ENCODE data around the gene RER1.
A peak's percentile ranks its signal among the peaks of the same experiment; 100 is the strongest.

RER1 gene

GRCh38 chr1:2409745-2410144 lies 18.1 kb downstream of the RER1 start:
- no peak for DNase-seq

DNA sequence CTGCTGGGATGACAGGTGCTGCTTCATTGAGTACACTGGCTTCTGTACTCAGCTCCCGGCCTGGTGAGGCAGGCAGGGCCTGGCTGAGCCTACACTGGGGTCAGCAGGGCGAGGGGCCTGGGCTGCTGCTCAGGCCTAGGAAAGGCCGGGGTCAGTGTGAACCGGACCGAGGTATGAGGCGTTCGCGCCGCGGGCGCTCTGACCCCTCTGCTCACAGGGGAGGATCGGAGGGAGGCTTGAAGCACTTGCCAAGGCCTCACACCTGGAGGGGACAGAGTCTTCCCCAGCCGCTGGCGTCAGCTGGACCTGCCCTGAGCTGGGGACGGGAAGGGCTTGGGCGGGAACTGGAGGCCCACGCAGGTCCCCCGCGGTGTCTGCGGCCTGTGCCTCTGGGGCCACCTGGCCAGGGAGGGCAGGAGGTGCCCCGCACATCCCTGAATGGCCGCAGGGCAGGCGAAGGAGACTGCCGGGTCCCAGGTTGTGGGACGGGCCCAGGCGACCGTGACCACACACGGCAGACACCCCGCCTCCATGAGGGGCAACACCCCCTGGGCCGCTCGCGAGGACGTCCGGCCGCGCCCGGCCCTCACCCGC lies 20.3 kb downstream of the RER1 start:
- DNase-seq, result no peak

- DNase-seq, result peak; percentile 98
Measured at GRCh38 chr1:2412395-2412772, 20.7 kb downstream of the RER1 start, which contains the start of gene PEX10. Gene PEX10 (minus strand): TSS chr1:2412564. CDS start chr1:2412502, 62 bp downstream.

DNA sequence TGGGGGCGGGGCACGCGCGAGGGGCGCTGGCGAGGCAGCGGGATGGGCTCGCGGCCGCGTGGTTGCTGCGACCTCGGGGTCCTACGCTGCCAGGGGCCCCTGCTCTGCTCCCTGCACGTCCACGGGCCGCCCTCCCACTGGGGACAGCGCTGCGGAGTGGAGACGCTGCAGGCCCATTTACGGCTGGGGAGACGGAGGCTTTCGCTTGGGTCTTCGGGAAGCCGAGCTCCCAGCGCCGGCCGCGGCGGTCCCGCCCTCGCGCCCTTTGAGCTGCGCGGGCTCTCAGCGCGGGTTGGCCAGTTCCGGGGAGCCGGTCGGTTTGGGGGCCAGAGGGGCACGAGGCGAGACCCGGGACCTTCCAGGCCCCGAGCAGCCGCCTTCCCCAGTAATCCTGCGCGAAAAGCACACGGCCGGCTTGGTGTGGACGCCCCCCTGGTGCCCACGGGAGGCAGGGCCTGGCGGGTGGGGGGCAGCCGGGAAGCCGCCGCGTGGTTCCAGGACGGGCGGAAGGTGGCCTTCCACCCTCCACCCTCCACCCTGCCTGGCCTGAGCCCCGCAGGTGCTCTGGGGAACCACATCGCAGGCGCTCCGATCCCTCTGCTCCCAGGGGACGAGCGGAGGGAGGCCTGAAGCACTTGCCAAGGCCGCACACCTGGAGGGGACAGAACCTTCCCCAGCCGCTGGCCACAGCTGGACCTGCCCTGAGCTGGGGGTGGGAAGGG lies 21.3 kb downstream of the RER1 start:
- no peak for DNase-seq

DNA sequence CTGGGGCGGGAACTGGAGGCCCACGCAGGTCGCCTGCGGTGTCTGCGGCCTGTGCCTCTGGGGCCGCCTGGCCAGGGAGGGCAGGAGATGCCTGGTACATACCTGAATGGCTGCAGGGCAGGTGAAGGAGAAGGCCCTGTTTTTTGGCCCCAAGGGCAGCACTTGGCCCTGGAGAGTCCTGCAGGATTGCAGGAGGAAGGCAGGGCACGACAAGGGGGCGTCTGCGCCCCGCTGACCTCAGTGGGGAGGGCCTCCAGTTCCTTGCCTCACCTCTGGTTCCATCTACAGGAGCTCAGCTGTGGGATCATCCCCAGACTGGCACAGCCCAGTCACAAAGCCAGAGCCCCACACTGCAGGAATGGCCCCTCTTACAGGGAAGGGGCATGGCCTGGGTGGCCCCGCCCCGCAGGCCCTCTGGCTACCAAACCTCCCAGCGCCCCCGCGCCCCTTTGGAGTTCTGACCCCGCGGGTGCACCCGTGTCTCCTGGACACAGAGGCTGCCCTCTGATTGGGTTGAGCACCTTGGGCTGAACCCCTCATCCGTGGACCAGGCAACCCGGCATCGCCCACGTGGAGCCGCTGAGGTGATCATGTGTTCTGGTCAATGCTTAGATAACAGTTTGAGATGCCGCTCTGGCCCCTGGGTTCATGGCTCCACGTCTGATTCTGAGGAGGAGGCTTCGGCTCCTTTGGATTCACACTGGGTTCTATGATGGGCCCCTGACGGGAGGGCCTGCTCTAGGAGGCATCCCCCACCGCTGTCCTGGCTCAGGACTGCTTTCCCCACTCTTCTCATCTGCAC lies 22.1 kb downstream of the RER1 start:
- DNase-seq, result no peak

DNA sequence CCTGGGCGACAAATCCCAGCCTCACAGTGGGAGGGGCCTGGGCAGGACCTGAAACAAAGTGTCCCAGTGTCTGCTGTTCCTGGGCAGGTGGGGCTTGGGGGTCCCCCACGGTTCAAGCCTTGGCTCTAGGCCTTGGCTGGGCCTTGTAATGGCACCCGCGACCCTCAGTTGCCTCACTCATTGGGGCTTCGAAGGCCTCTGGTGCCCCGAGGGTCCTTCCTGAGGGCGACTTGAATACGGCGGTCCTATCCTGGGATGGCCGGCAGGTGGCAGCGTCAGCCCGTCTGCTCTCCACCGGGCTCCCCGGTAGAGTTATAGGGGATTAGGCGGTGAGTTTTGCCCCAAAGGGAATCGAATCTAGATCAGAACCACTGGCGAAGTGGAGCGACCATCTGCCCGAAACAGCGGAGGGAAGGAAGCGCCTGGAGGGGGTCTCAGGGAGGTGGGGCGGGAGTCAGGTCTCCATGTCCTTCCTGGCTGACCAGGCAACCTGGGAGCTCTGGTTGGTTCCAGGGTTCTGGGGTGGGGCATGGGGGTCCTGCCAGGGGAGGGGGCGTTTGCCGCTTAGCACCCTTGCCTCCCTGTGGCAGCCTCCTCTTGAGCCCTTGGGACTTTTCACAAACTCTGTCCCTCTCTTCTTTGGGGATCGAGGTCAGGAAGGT lies 22.8 kb downstream of the RER1 start:
- DNase-seq, result peak; percentile 75

- no peak for DNase-seq
Measured at GRCh38 chr1:2415337-2415736, 23.7 kb downstream of the RER1 start.

- DNase-seq, result peak; percentile 25
Measured at GRCh38 chr1:2415801-2416208, 24.2 kb downstream of the RER1 start.

GRCh38 chr1:2416403-2416802 lies 24.8 kb downstream of the RER1 start:
- DNase-seq, result no peak

DNA sequence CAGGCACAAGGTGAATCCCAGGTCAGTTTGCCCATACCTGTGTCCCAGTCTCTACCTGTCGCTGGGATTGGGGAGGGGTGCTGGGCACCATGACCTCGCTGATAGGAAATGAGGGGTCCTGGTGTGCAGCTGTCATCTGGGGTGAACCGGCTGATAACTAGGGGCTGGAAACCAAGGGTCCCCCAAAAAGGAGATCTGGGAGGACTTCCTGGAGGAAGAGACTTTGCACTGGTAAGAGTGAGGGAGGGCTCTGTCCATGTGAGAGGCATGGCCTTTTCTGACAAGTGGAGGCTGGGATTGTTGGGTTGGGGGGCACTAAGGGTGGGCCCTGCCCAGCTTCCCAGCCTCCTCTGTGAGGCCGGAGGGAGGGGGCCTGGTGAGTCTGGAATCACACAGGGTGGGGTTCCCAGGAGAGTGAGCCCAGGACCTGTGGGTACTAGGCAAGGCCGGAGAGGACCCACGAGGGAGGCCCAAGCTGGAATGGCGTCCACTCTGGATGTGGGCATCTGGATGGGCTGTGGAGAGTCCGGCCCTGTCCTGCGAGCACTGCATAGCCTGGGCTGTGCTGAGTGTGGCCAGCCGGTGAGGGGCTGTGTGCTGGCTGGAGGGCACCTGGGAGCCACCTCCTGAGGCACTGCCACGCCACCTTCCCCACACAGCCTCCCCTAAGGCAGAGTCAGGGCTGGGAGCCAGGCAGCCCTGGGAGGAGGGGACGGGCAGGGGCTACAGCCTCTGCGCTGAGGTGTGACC lies 25.6 kb downstream of the RER1 start:
- no peak for DNase-seq

DNA sequence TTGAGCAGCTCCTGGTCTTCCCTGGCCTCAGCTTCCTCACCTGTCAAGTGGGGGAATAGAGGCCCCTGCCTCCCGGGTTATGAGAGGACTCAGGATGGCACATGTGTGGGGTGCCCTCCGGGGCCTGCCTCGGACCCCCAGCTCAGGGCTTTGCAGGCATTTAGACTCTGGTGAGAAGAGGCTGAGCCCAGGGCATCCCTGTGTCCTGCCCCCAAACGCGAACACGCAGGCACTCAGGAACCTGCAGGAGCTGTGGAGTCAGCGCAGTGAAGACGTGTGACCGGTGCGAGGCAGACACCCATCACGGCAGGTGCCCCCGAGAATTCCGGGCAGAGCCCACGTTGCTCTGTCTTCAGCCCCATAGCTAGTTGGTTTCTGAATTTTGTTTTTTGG lies 26.2 kb downstream of the RER1 start:
- DNase-seq, result no peak

GRCh38 chr1:2418791-2419320 lies 27.2 kb downstream of the RER1 start:
- DNase-seq, result no peak

GRCh38 chr1:2419416-2419815 lies 27.8 kb downstream of the RER1 start:
- no peak for DNase-seq

GRCh38 chr1:2422523-2422922 lies 30.9 kb downstream of the RER1 start:
- no peak for DNase-seq

DNA sequence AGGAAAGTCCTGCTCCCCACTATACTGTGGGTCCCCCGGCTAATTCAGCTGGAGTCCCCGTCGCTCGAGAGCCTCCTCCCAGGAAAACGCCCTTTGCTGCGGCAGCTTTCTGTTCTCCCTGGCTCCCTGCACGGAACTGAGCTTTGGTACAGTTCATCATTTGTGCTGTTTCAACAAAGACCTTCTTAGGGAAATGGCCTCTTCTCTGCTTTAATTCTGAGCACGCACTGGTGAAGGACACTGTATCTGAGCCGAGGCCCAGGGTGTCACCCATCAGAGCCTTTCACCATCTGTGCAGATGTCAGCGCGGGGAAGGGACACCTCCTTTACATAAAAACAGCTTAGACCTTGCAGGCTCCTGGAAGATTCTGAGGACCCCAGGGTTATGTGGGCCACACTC lies 34.3 kb downstream of the RER1 start:
- no peak for DNase-seq

DNA sequence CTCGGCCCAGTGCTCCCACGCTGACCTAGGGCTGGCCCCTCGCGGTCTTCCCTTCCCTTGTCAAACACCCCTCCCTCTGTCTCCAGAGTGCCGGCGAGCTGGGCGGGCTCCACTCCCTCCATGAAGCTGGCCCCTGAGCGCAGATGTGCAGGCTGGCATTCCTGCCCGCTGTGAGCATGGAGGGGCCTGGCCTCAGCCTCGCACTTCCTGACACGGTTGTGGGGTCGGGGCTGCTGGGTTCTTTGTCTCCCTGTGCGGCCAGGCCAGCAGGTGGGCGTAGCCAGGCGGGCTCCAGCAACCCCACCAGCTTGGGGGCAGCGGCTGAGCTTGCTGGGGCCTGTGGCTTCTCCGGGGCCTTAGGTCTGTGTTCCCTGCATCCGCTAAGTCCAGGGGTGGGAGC lies 34.9 kb downstream of the RER1 start:
- no peak for DNase-seq

DNA sequence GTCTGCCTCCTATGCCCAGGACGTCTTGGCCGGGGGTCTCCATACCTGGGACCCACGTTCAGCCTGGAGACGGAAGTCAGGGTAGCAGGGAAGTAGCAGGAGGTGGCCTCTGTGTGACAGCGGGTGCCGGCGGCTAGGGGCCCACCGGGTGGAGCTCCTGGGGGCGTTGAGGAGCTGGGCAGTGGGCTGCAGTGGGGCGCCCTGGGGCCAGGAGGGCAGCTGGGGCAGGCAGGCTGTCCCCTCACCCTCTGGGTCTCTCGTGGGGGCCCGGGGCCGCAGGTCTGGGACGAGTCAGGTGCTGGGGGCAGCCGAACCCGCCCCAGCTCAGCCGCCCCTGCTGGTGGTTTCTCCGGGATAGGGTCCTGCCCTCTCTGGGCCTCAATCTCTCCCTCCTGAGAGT lies 35.4 kb downstream of the RER1 start:
- DNase-seq, result no peak

DNA sequence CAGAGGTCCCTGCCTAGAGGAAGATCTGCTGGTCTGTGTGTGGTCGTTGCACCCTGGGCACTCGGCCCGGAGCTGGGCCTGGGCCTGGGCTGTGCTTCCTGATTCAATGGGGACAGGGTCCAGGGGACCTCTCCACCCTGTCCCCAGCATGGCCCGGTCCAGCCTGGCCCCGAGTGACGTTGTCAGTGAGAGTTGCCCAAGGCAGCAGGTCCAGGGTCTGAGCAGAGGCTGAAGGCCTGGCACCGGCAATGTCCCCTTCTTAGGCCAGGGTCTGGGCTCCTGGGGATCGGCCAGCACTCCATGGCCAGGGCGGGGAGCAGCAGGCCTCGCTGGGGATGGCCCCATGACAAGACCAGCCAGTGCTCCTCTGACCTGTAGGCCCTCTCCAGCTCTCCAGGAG lies 36.3 kb downstream of the RER1 start:
- no peak for DNase-seq

GRCh38 chr1:2428490-2428889 lies 36.8 kb downstream of the RER1 start:
- no peak for DNase-seq

GRCh38 chr1:2429780-2430591 lies 38.3 kb downstream of the RER1 start:
- no peak for DNase-seq

DNA sequence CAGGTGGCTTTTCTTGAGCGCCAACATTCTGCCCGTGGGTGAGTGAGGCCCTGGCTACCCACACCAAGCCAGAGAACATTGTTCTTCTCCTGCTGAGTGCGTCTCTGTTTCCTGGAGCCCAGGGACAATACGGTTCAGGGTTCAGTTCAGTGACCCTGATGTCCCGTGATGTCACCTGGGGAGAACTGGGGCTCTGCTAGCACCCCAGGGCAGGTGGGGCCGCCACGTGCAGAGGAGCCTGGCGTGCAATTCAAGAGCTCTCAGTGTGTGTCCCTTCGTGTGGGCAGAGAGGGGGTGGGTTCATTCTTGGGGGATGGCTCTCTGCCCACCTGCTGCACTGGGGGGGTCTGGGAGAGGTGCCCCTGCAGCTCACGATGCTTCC lies 38.9 kb downstream of the RER1 start:
- no peak for DNase-seq

GRCh38 chr1:2431103-2431502 lies 39.5 kb downstream of the RER1 start:
- DNase-seq, result no peak

All from activated CD4-positive, alpha-beta T cell treated with anti-CD3 and anti-CD28 coated beads for 1 hour (primary cell).